ENCODE measurements around the gene NUP85.
"Not testable (repeated sequence)": the region's sequence is repeated elsewhere in the genome, so short reads cannot be mapped to it uniquely, and the experiment has no call there.

Gene NUP85

GRCh38 chr17:75272848-75273184, 67.3 kb downstream of the NUP85 start:
- no peak overlapping the region for H3K4me3 ChIP-seq (ENCODE audit: low read depth, low read length)
- TF ChIP-seq CTCF (IDR thresholded peaks at IDR 0.05; ENCODE audit: low read depth, low read length): no peak
- H3K27ac ChIP-seq: no peak overlapping the region
- H3K9me3 ChIP-seq (ENCODE audit: severe bottlenecking): no peaks in the 10 kb centered on the region
- H3K36me3 ChIP-seq: peaks cover 49% of the 10 kb centered on the region
- H3K27me3 ChIP-seq (ENCODE audit: insufficient read depth, low read depth, severe bottlenecking): no peaks in the 10 kb centered on the region
- DNase-seq: no peak

- peaks cover 61% of the 10 kb centered on the region for H3K36me3 ChIP-seq
- H3K4me3 ChIP-seq (ENCODE audit: low read depth, low read length): no peak overlapping the region
- H3K27ac ChIP-seq: no peak overlapping the region
- no peaks in the 10 kb centered on the region for H3K27me3 ChIP-seq (ENCODE audit: insufficient read depth, low read depth, severe bottlenecking)
- no peak for DNase-seq
- H3K9me3 ChIP-seq (ENCODE audit: severe bottlenecking): no peaks in the 10 kb centered on the region
- no peak for TF ChIP-seq CTCF (IDR thresholded peaks at IDR 0.05; ENCODE audit: low read depth, low read length)
These were observed 68.7 kb downstream of the NUP85 start for GRCh38 chr17:75273977-75274708.

GRCh38 chr17:75277664-75278071, 72.2 kb downstream of the NUP85 start:
- TF ChIP-seq CTCF (IDR thresholded peaks at IDR 0.05; ENCODE audit: low read depth, low read length): no peak
- no peak for DNase-seq
- no peaks in the 10 kb centered on the region for H3K9me3 ChIP-seq (ENCODE audit: severe bottlenecking)
- H3K27me3 ChIP-seq (ENCODE audit: insufficient read depth, low read depth, severe bottlenecking): no peaks in the 10 kb centered on the region
- no peak overlapping the region for H3K4me3 ChIP-seq (ENCODE audit: low read depth, low read length)
- no peak overlapping the region for H3K27ac ChIP-seq
- H3K36me3 ChIP-seq: peaks cover 86% of the 10 kb centered on the region

- H3K27me3 ChIP-seq (ENCODE audit: insufficient read depth, low read depth, severe bottlenecking): not testable (repeated sequence)
These were observed 74.7 kb downstream of the NUP85 start for GRCh38 chr17:75280189-75280588.

GRCh38 chr17:75285123-75285522, 79.6 kb downstream of the NUP85 start:
- no peak overlapping the region for H3K4me3 ChIP-seq (ENCODE audit: low read depth, low read length)
- H3K9me3 ChIP-seq (ENCODE audit: severe bottlenecking): no peaks in the 10 kb centered on the region
- TF ChIP-seq CTCF (IDR thresholded peaks at IDR 0.05; ENCODE audit: low read depth, low read length): no peak
- no peak overlapping the region for H3K27ac ChIP-seq
- no peaks in the 10 kb centered on the region for H3K27me3 ChIP-seq (ENCODE audit: insufficient read depth, low read depth, severe bottlenecking)
- H3K36me3 ChIP-seq: peaks cover 62% of the 10 kb centered on the region
- no peak for DNase-seq

More at GRCh38 chr17:75280189-75280588, 74.7 kb downstream of the NUP85 start:
- not testable (repeated sequence) for H3K9me3 ChIP-seq (ENCODE audit: severe bottlenecking); H3K4me3 ChIP-seq (ENCODE audit: low read depth, low read length); DNase-seq; H3K27ac ChIP-seq
- H3K36me3 ChIP-seq: peaks cover 79% of the 10 kb centered on the region

All from WERI-Rb-1 (cell line).